ENCODE data around the gene DDX10. TPM values are rescaled to one million over a fixed set of nuclear protein-coding genes. Genes with fewer than 3 reads are reported as not detected.
"Not testable (repeated sequence)": the region's sequence is repeated elsewhere in the genome, so short reads cannot be mapped to it uniquely, and the experiment has no call there.

Gene DDX10
- total RNA-seq, 4 donors from 2014 or later, result 5.5 to 25.0 (median 17.5) TPM

GRCh38 chr11:108817976-108818375, 153.1 kb downstream of the DDX10 start:
- H3K36me3 ChIP-seq, result no peaks in the 10 kb centered on the region
- H3K27me3 ChIP-seq, result no peaks in the 10 kb centered on the region
- no peak overlapping the region for H3K27ac ChIP-seq
- intact Hi-C loops (cut with DNase I), result no loop called here
- TF ChIP-seq POLR2A (IDR thresholded peaks at IDR 0.05) (no peak), CTCF (IDR thresholded peaks at IDR 0.05) (no peak)
- no peaks in the 10 kb centered on the region for H3K4me1 ChIP-seq
- no peak overlapping the region for H3K4me3 ChIP-seq
- 91 to 96% methylated on average over 5 of the region's 5 CpGs for WGBS, 2 donors
- no peaks in the 10 kb centered on the region for H3K9me3 ChIP-seq
- no peak for DNase-seq

GRCh38 chr11:108818971-108819370, 154.1 kb downstream of the DDX10 start:
- TF ChIP-seq POLR2A (IDR thresholded peaks at IDR 0.05), result no peak
- TF ChIP-seq CTCF (IDR thresholded peaks at IDR 0.05), result no peak
- Histone ChIP-seq H3K36me3 (no peaks in the 10 kb centered on the region), H3K27me3 (no peaks in the 10 kb centered on the region), H3K4me1 (no peaks in the 10 kb centered on the region), H3K4me3 (no peak overlapping the region), H3K9me3 (no peaks in the 10 kb centered on the region), H3K27ac (no peak overlapping the region)
- intact Hi-C loops (cut with DNase I), result no loop called here
- DNase-seq, result no peak
- 75 to 82% methylated on average over 1 of the region's 1 CpG for WGBS, 2 donors

- H3K36me3 ChIP-seq, result no peaks in the 10 kb centered on the region
- TF ChIP-seq POLR2A (IDR thresholded peaks at IDR 0.05) (no peak), CTCF (IDR thresholded peaks at IDR 0.05) (no peak)
- no peak for DNase-seq
- H3K27ac ChIP-seq, result no peak overlapping the region
- no peaks in the 10 kb centered on the region for H3K4me1 ChIP-seq
- no peak overlapping the region for H3K4me3 ChIP-seq
- intact Hi-C loops (cut with DNase I), result no loop called here
- H3K27me3 ChIP-seq, result no peaks in the 10 kb centered on the region
- WGBS, 2 donors, result 76 to 90% methylated on average over 2 of the region's 2 CpGs
- H3K9me3 ChIP-seq, result no peaks in the 10 kb centered on the region
These were observed 155.1 kb downstream of the DDX10 start for GRCh38 chr11:108819957-108820356.

- H3K27ac ChIP-seq; H3K9me3 ChIP-seq; H3K27me3 ChIP-seq; H3K4me3 ChIP-seq; H3K4me1 ChIP-seq; intact Hi-C loops (cut with DNase I); H3K36me3 ChIP-seq; DNase-seq: not testable (repeated sequence)
- 95 to 98% methylated on average over 11 of the region's 11 CpGs for WGBS, 2 donors
These were observed 159.1 kb downstream of the DDX10 start for GRCh38 chr11:108823960-108824359.

GRCh38 chr11:108824545-108824944, 159.7 kb downstream of the DDX10 start:
- no peak for DNase-seq
- 67 to 81% methylated on average over 3 of the region's 3 CpGs for WGBS, 2 donors
- TF ChIP-seq CTCF (IDR thresholded peaks at IDR 0.05) (no peak), POLR2A (IDR thresholded peaks at IDR 0.05) (no peak)
- intact Hi-C loops (cut with DNase I), result no loop called here
- H3K27me3 ChIP-seq, result no peaks in the 10 kb centered on the region
- H3K27ac ChIP-seq, result no peak overlapping the region
- peaks cover 0 to 4% (median 0%) of the 10 kb centered on the region in 3 donors for H3K9me3 ChIP-seq
- H3K4me3 ChIP-seq, result no peak overlapping the region
- no peaks in the 10 kb centered on the region for H3K4me1 ChIP-seq
- H3K36me3 ChIP-seq, result peaks cover 0 to 3% (median 0%) of the 10 kb centered on the region in 3 donors

- H3K27me3 ChIP-seq, result no peaks in the 10 kb centered on the region
- peaks cover 0 to 11% (median 4%) of the 10 kb centered on the region in 3 donors for H3K9me3 ChIP-seq
- no peak for TF ChIP-seq CTCF (IDR thresholded peaks at IDR 0.05)
- TF ChIP-seq POLR2A (IDR thresholded peaks at IDR 0.05), result no peak
- peaks cover 0 to 3% (median 0%) of the 10 kb centered on the region in 3 donors for H3K36me3 ChIP-seq
- H3K27ac ChIP-seq, result no peak overlapping the region
- no peak overlapping the region for H3K4me3 ChIP-seq
- H3K4me1 ChIP-seq, result no peaks in the 10 kb centered on the region
- intact Hi-C loops (cut with DNase I), result no loop called here
- DNase-seq, result no peak
- 86% methylated on average over 1 of the region's 1 CpG for WGBS, 2 donors
These were observed 160.5 kb downstream of the DDX10 start for GRCh38 chr11:108825381-108825780.

All from esophagus squamous epithelium (tissue), 5 donors.